EH (cell line): ENCODE measurements around the gene RXFP4.
"Not testable (repeated sequence)": the region's sequence is repeated elsewhere in the genome, so short reads cannot be mapped to it uniquely, and the experiment has no call there.

Source experiments
- DNase-seq: peaks from one replicate; pipeline ENCODE4 v3.0.0-alpha.2; 2015; ENCODE audit warnings: low read depth

The RXFP4 gene

GRCh38 chr1:155940993-155941844, at the start of gene RXFP4:
RXFP4 (plus strand) TSS chr1:155941638; CDS start chr1:155941710, 72 bp downstream.
- DNase-seq: peak; percentile 55

GRCh38 chr1:155892796-155893195, 48.6 kb upstream of the RXFP4 start:
- peak; percentile 87 for DNase-seq

GRCh38 chr1:155893389-155894142, 47.9 kb upstream of the RXFP4 start:
- DNase-seq: peak; percentile 95

GRCh38 chr1:155895617-155896016, 45.8 kb upstream of the RXFP4 start:
- not testable (repeated sequence) for DNase-seq

GRCh38 chr1:155896476-155896875, 45.0 kb upstream of the RXFP4 start:
- not testable (repeated sequence) for DNase-seq

GRCh38 chr1:155897746-155898145, 43.7 kb upstream of the RXFP4 start:
- no peak for DNase-seq

GRCh38 chr1:155898888-155899287, 42.5 kb upstream of the RXFP4 start:
- DNase-seq: no peak

- DNase-seq: no peak
Observed at GRCh38 chr1:155899683-155900082, 41.8 kb upstream of the RXFP4 start.

GRCh38 chr1:155900161-155900560, 41.3 kb upstream of the RXFP4 start:
- DNase-seq: no peak

- no peak for DNase-seq
Observed at GRCh38 chr1:155904261-155904660, 37.2 kb upstream of the RXFP4 start.

GRCh38 chr1:155909894-155910293, 31.5 kb upstream of the RXFP4 start:
- DNase-seq: peak; percentile 81

GRCh38 chr1:155910621-155911121, 30.8 kb upstream of the RXFP4 start:
- peak; percentile 58 for DNase-seq

- DNase-seq: peak; percentile 83
Observed at GRCh38 chr1:155911156-155912055, 30.0 kb upstream of the RXFP4 start, which contains the start of gene RIT1. RIT1 (minus strand) TSS chr1:155911349; CDS start chr1:155910761, 588 bp downstream.

GRCh38 chr1:155912056-155912536, 29.3 kb upstream of the RXFP4 start:
- DNase-seq: no peak

- peak; percentile 87 for DNase-seq
Observed at GRCh38 chr1:155913969-155914757, 27.3 kb upstream of the RXFP4 start.

GRCh38 chr1:155918660-155919059, 22.8 kb upstream of the RXFP4 start:
- DNase-seq: no peak

GRCh38 chr1:155919801-155920200, 21.6 kb upstream of the RXFP4 start:
- no peak for DNase-seq

GRCh38 chr1:155920717-155921116, 20.7 kb upstream of the RXFP4 start:
- DNase-seq: no peak

GRCh38 chr1:155925506-155925905, 15.9 kb upstream of the RXFP4 start:
- no peak for DNase-seq

- no peak for DNase-seq
Observed at GRCh38 chr1:155929057-155929456, 12.4 kb upstream of the RXFP4 start.

GRCh38 chr1:155930725-155931124, 10.7 kb upstream of the RXFP4 start:
- DNase-seq: not testable (repeated sequence)
